HCT116 (cell line): ENCODE data around the gene SMPDL3B.

ENCODE experiments used
- POLR2A ChIP-seq: IDR thresholded peaks from 2 replicates; pipeline ENCODE4 v1.7.0; 2011; ENCODE audit warnings: borderline replicate concordance; ENCODE audit not compliant: insufficient read depth, insufficient read length; ENCODE audit errors: extremely low read depth
- POLR2AphosphoS5 ChIP-seq: IDR thresholded peaks from 2 replicates; pipeline ENCODE4 v1.6.1; 2011; ENCODE audit warnings: mild to moderate bottlenecking, low read depth, low read length, moderate library complexity
- TF ChIP-seq, protein P1 (sequence below), 3 experiments: fragments of 200-600 bp in 1 of 3; sonication (generic) in 1 of 3; IDR thresholded peaks in 2 of 3; conservative IDR thresholded peaks in 1 of 3; 2 replicates each; pipeline ENCODE4 v1.5.1; 2012 to 2017; ENCODE audit warnings: low read depth in 2 of 3, low read length in 2 of 3, antibody characterized with exemption in 1 of 3, borderline replicate concordance in 1 of 3, control low read depth in 1 of 3, mild to moderate bottlenecking in 1 of 3, mixed read lengths in 1 of 3, mixed run types in 1 of 3, moderate library complexity in 1 of 3; ENCODE audit not compliant: insufficient read depth in 1 of 3

GRCh38 chr1:27928216-27928954, 6.4 kb upstream of the SMPDL3B start:
- TF ChIP-seq POLR2A (no peak), POLR2AphosphoS5 (no peak)
- TF ChIP-seq, protein P1, sequence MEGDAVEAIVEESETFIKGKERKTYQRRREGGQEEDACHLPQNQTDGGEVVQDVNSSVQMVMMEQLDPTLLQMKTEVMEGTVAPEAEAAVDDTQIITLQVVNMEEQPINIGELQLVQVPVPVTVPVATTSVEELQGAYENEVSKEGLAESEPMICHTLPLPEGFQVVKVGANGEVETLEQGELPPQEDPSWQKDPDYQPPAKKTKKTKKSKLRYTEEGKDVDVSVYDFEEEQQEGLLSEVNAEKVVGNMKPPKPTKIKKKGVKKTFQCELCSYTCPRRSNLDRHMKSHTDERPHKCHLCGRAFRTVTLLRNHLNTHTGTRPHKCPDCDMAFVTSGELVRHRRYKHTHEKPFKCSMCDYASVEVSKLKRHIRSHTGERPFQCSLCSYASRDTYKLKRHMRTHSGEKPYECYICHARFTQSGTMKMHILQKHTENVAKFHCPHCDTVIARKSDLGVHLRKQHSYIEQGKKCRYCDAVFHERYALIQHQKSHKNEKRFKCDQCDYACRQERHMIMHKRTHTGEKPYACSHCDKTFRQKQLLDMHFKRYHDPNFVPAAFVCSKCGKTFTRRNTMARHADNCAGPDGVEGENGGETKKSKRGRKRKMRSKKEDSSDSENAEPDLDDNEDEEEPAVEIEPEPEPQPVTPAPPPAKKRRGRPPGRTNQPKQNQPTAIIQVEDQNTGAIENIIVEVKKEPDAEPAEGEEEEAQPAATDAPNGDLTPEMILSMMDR (IDR thresholded peaks at IDR 0.05 in 2 of 3, conservative IDR thresholded peaks at IDR 0.05 in 1 of 3; ENCODE audit: borderline replicate concordance in 1 of 3, insufficient read depth in 1 of 3, low read depth in 2 of 3, low read length in 2 of 3), result peak in 1 of 3 experiments; percentile 16; a peak in 1 of 6 replicates
